ENCODE results near the gene NCKAP5. TPM values are rescaled to one million over a fixed set of nuclear protein-coding genes. Genes with fewer than 3 reads are reported as not detected.

NCKAP5 gene
- total and polyA plus RNA-seq, 2 of the 8 experiments (the other 6 are each of a cell fraction or from before 2014, with no cell fraction given) = 0.27 to 0.86 TPM

DNA sequence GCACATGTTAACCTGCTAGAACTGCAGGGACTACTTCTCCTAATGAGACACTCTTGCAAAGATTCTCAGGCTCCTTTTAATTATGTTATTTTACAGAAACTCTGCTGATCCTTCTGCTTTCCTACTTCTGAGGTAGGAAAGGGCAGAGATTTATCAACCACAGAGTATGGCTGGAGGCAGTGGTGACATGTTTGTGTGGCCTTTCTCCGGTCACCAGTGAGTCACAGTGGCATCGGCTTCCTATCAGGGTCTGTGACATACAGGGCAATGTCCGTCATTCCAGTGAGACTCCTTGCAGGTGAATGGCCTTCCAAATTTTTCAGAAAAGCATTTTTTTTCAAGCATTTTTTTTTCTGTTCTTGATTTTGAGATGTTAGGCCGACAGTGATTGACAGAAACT lies 717.6 kb downstream of the NCKAP5 start:
- Histone ChIP-seq H3K56ac (replicated peaks; ENCODE audit: insufficient read length, low read depth, low read length) (no peak overlapping the region), H2AK5ac (ENCODE audit: low read depth, low read length) (no peak overlapping the region), H3K79me1 (ENCODE audit: low read depth, low read length) (no peaks in the 10 kb centered on the region), H3K27ac (ENCODE audit: low read depth, low read length) (no peak overlapping the region), H3K36me3 (ENCODE audit: control insufficient read depth in 2 of 4, insufficient read depth in 4 of 4, low read length in 3 of 4) (no peaks in the 10 kb centered on the region), H3K9me3 (ENCODE audit: insufficient read depth in 2 of 2, low read depth in 1 of 2, low read length in 1 of 2) (no peaks in the 10 kb centered on the region), H3K4me1 (replicated peaks in 1 of 4; ENCODE audit: control insufficient read depth in 3 of 4, insufficient read depth in 4 of 4, low read length in 3 of 4) (no peaks in the 10 kb centered on the region), H4K8ac (ENCODE audit: extremely low read depth, insufficient read depth, low read length) (no peak overlapping the region), H3K79me2 (ENCODE audit: control insufficient read depth in 1 of 2, insufficient read depth in 2 of 2, low read length in 2 of 2) (no peaks in the 10 kb centered on the region), H2BK15ac (ENCODE audit: low read length) (no peak overlapping the region), H3K27me3 (replicated peaks in 1 of 4; ENCODE audit: control insufficient read depth in 3 of 4, extremely low read depth in 1 of 4, insufficient read depth in 3 of 4, low read length in 3 of 4) (no peaks in the 10 kb centered on the region), H3K23me2 (ENCODE audit: low read depth, low read length) (no peaks in the 10 kb centered on the region), H2AFZ (ENCODE audit: low read length) (no peak overlapping the region), H2BK12ac (ENCODE audit: low read depth, low read length) (no peak overlapping the region), H2BK20ac (ENCODE audit: low read length) (no peak overlapping the region), H3K23ac (ENCODE audit: insufficient read length) (no peak overlapping the region), H3K18ac (ENCODE audit: extremely low read depth, low read length) (no peak overlapping the region), H3K4ac (replicated peaks; ENCODE audit: insufficient read length, low read depth, low read length) (no peak overlapping the region), H4K5ac (ENCODE audit: insufficient read length, low read depth, low read length) (no peak overlapping the region), H3K4me2 (ENCODE audit: insufficient read depth in 1 of 2, low read depth in 2 of 2, low read length in 2 of 2) (no peak overlapping the region), H4K91ac (replicated peaks; ENCODE audit: insufficient read length, low read length) (no peak overlapping the region), H2BK5ac (ENCODE audit: low read depth, low read length) (no peak overlapping the region), H3K9ac (replicated peaks in 1 of 4; ENCODE audit: extremely low read depth in 1 of 4, low read depth in 3 of 4, low read length in 3 of 4) (no peak overlapping the region), H3K4me3 (ENCODE audit: extremely low read depth in 1 of 4, insufficient read depth in 2 of 4, low read depth in 3 of 4, low read length in 4 of 4) (no peak overlapping the region), H4K20me1 (replicated peaks in 1 of 2; ENCODE audit: control insufficient read depth in 1 of 2, insufficient read depth in 2 of 2, low read length in 2 of 2) (no peaks in the 10 kb centered on the region), H2BK120ac (replicated peaks; ENCODE audit: low read depth, low read length) (no peak overlapping the region), H3K14ac (ENCODE audit: insufficient read length) (no peak overlapping the region)
- WGBS, 2 experiments (ENCODE audit: extremely low coverage in 1 of 2, insufficient coverage in 1 of 2, insufficient read length in 1 of 2, insufficient replicate concordance in 2 of 2, low coverage in 1 of 2, low lambda C conversion rate in 2 of 2, missing lambda C conversion rate in 1 of 2) = 95% methylated on average over 4 of the region's 4 CpGs; no CpG with 5 or more reads in 1 of the 2 experiments
- FAIRE-seq = no peak
- no peak for DNase-seq (ENCODE audit: low read depth in 1 of 2, low spot score in 2 of 2)
- ChIA-PET POLR2A (ENCODE audit: partially characterized antibody) (no interaction called here), CTCF (ENCODE audit: partially characterized antibody) (interaction anchor here (0.5 to 1.0 kb wide), 2 partner anchors 67 to 1697 kb away, joined by 3 read pairs; no protein-coding TSS in a partner anchor)
- TF ChIP-seq CTBP2 (IDR thresholded peaks at IDR 0.05; ENCODE audit: borderline replicate concordance, insufficient read depth, insufficient read length, low read length) (no peak), CBX5 (IDR thresholded peaks at IDR 0.05; ENCODE audit: low read depth, low read length) (no peak), BCL11A (IDR thresholded peaks at IDR 0.05; ENCODE audit: low read depth in 2 of 2, low read length in 2 of 2) (no peak), POU5F1 (IDR thresholded peaks at IDR 0.05; ENCODE audit: low read depth, low read length) (no peak), BACH1 (IDR thresholded peaks at IDR 0.05; ENCODE audit: low read length) (no peak), GABPA (IDR thresholded peaks at IDR 0.05; ENCODE audit: borderline replicate concordance, insufficient read depth, low read length) (no peak), HDAC2 (IDR thresholded peaks at IDR 0.05; ENCODE audit: borderline replicate concordance in 1 of 2, low read depth in 2 of 2, low read length in 2 of 2) (no peak), ATF3 (IDR thresholded peaks at IDR 0.05; ENCODE audit: insufficient read depth, low read depth, low read length) (no peak), TCF12 (IDR thresholded peaks at IDR 0.05; ENCODE audit: low read depth, low read length) (no peak), NANOG (IDR thresholded peaks at IDR 0.05; ENCODE audit: insufficient read depth, low read depth, low read length, poor library complexity, severe bottlenecking) (no peak)
- TF ChIP-seq, protein P1, sequence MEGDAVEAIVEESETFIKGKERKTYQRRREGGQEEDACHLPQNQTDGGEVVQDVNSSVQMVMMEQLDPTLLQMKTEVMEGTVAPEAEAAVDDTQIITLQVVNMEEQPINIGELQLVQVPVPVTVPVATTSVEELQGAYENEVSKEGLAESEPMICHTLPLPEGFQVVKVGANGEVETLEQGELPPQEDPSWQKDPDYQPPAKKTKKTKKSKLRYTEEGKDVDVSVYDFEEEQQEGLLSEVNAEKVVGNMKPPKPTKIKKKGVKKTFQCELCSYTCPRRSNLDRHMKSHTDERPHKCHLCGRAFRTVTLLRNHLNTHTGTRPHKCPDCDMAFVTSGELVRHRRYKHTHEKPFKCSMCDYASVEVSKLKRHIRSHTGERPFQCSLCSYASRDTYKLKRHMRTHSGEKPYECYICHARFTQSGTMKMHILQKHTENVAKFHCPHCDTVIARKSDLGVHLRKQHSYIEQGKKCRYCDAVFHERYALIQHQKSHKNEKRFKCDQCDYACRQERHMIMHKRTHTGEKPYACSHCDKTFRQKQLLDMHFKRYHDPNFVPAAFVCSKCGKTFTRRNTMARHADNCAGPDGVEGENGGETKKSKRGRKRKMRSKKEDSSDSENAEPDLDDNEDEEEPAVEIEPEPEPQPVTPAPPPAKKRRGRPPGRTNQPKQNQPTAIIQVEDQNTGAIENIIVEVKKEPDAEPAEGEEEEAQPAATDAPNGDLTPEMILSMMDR (IDR thresholded peaks at IDR 0.05; ENCODE audit: control extremely low read depth in 1 of 3, insufficient read depth in 1 of 3, low read depth in 1 of 3, low read length in 3 of 3) = no peak
